Activated CD4-positive, CD25-positive, alpha-beta regulatory T cell treated with anti-CD3 and anti-CD28 coated beads, Interleukin-2, amount 50 U/mL, for 72 hours (primary cell): ENCODE results near the gene UXS1.
"Not testable (repeated sequence)": the region's sequence is repeated elsewhere in the genome, so short reads cannot be mapped to it uniquely, and the experiment has no call there.

ENCODE experiments used
- DNase-seq: peaks from one replicate; pipeline ENCODE4 v3.0.0; 2021

UXS1 gene

DNA sequence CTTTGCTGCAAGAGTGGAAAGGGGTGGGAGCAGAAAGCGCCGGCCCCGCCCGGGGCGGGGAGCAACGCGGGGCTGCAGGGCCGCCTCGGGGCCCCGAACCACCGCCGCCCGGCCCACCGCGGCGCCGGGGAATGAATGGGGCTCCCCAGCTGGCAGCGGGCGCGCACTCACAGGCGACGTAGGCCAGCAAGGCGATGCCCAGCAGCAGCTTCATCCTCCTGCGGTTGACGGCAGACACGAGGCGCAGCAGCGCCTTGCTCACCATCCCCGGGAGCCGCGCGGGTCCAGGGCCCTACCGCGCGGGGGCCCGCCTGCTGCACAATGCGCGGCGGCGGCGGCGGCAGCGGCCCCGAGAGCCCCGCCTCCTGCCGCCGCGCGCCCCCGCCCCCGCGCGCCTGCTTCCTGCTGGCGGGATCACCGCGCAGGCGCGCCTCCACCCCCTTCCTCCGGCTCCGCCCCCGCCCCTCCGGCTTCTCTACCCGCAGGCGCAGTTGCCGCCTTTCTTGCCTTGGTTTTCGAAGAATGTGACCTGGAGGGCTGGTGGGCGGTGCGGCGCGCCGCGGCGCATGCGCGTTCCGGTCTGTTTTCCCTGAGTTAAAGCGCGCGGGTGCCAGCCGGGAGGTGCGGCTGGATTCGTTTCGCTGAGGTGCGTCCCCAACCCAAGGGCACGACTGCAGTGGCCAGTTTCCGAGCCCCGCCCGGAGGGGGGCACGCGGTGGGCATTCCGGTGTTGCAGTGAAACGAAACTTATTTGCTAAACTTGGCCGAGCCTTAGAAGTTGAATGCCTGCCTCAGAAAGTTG lies at the start of gene UXS1:
TSS of gene UXS1 (minus strand) at position 325 of the 802 bp plus-strand sequence. CDS start at position 265, 60 bp downstream.
- DNase-seq = peak; percentile 98

DNA sequence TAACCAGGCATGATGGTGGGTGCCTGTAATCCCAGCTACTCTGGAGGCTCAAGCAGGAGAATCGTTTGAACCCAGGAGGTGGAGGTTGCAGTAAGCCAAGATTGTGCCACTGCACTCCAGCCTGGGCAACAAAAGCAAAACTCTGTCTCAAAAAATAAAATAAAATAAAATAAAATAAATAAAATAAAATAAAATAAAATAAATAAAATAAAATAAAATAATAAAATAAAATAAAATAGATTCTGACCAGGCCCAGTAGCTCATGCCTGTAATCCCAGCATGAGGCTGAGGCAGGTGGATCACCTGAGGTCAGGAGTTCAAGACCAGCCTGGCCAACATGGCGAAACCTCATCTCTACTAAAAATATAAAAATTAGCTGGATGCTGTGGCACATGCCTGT lies 45.4 kb upstream of the UXS1 start:
- not testable (repeated sequence) for DNase-seq

DNA sequence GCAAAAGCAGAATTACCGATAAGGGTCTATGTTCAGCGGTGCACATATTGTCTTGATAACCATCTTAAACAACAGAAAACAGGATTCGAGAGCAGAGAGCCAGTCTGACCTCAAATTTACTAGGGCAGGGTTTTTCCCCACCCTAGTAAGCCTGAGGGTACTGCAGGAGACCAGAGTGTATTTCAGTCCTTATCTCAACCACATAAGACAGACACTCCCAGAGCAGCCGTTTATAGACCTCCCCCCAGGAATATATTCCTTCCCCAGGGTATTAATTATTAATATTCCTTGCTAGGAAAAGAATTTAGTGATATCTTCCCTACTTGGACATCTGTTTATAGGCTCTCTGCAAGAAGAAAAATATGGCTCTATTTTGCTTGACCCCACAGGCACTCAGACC lies 41.3 kb upstream of the UXS1 start:
- DNase-seq = not testable (repeated sequence)

DNA sequence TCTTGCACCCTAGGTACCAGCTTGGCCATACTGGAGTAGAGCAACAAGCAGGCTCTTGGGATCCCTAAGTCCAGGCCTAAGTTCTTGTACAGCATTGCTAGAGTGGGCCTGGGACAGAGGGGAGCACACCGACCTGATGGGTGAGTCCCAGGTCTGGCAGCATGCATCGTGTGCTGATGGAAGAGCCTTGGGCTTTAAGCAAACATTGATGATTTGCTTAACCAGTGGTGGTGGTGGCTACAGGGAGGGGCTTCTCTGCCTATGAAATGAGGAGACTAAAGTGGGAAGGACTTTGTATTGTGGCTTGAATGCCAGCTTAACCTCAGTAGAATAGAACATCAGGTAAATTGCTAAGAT lies 39.2 kb upstream of the UXS1 start:
- DNase-seq = no peak

DNA sequence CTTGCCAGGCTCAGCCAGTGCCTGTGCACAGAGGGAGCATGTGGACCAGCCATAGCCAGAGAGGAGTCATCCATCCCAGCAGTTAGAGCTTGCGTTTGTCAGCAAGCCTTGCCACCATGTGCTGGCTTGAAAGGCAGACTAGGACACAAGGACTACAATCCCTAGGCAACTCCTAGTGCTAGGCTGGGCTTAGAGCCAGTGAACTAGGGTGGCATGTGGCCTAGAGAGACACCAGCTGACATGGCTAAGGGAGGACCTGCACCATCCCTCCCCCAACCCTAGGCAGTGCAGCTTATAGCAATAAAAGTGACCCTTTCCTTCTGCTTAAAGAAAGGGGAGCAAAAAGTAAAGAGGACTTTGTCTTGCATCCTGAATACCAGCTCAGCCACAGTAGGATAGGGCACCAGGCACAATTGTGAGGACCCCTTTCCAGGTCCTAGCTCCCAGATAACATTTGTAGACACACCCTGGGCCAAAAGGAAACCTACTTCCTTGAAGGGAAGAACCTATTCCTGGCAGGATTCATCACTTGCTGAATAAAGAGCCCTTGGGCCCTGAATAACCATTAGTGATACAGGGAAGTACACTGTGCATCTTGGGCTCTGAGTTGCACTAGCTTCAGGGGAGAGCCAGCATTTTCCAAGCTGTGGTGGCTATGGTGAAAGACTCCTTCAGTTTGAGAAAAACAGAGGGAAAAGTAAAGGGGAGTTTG lies 38.7 kb upstream of the UXS1 start:
- DNase-seq = no peak

DNA sequence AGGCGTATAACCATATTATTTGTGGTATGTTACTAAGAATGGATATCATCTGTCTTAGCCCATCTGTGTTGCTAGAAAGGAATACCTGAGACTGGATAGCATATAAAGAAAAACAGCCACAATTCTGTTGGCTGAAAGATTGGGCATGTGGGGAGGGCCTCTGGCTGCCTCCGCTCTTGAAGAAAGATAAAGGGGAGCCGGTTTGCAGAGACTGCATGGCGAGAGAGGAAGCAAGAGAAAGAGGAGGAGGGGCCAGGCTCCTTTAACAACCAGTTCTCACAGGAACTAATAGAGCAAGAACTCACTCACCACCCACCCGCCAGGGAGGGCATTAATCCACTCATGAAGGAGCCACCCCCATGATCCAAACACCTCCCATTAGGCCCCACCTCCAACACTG lies 29.2 kb upstream of the UXS1 start:
- DNase-seq = no peak

DNA sequence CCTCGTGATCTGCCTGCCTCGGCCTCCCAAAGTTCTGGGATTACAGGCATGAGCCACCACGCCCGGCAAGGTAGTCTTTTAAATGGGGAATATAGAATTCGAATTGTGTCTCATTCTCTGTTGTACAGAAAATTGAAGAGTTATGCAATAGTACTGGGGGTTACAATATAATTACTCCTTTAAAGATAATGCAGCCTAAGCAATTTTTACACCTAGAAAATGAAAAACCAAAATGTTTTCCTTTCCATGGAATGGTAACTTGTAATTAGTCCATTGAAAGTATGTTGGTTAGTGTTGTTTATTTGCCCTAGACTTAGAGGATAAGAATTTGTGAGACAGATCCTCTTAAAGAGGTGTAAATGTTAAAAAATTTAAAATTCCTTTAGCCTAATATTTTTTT lies 28.0 kb upstream of the UXS1 start:
- not testable (repeated sequence) for DNase-seq

DNA sequence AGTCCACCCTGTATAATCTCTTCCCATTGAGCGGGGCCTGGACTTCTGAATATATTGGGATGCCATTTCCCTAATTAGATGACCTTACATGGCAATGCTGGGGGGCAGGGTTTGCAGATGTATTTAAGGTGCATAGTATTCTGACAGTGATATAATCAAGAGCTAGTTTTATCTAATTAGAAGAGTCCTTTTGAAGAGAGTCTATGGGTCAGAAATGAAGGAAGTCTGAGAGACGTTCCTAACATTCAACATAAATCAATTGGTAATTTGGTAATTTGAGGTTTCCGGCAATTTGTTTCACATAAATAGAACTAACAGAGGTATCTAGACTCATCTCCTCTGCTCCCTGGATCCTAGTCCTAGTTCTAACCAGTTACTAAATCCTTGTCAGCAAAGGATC lies 25.7 kb upstream of the UXS1 start:
- DNase-seq = no peak

DNA sequence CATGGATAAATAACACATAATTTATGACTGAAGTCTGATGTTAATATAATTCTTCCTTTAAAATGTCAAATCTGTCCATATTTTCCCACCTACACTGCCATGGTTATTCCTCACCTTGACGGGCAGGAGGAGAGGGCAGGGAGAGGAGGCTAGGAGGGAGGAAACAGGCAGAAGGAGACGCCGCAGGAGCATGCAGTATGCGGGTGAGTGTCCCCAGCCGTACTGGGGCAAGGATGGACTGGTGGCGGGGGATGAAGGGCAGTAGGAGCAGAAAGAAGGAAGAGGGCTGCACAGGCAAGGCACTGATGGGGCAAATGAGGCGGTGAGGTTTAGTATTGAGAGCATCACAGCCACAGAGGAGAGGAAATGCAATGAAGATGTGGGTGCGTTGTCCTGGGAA lies 25.1 kb upstream of the UXS1 start:
- not testable (repeated sequence) for DNase-seq

DNA sequence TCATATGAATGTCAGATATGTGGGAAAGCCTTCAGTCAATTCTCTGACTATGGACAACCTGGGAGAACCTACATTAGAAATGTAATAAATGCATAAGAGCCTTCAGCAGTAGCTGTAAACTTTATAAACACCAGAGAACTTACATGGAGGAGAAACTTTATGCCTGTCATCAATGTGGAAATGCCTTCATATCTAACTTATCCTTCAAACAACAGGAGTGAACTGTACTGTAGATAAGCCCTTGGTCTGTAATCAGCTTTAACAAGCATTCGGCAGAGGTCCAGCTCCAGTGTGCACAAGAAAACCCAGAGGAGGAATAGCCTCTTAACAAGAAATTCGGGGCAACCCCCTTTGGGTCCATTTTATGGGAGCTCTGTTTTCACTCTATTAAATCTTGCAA lies 14.8 kb upstream of the UXS1 start:
- DNase-seq = no peak

DNA sequence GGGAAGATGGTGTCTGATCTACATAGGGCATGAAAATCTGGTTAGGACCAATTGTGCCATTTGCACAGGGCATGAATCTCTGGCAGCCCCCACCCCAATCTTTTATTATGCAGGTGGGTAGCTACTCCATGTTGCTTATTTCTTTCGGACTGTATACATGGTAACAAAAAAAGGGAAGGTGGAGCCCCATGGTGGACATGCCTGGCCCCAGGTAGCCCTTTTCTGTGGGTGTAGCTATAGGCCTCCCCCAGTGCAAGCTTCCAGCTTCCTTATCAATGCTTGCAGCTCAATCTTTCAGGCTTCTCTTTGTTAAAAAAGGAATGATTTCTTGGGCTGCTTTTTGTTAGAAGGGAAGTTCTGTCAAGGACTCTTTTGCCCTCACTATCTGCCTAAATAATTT lies 14.3 kb upstream of the UXS1 start:
- no peak for DNase-seq

DNA sequence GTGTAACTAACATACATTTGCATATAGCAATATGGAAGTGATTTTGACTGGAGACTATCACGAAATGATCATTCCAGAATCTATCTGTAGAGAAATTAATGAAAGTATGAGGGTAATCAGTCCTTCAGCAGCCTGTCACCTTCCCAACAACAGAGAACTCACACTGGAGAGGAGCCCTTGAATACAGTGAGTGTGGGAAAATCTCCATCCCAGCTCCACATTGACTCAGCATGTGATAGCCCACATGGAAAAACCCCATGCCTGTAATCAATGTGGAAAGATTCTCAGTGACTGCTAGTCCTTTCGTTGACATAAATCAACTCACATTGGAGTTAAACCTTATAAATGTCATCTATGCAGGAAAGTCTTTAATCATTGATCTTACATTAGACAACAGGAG lies 13.1 kb upstream of the UXS1 start:
- no peak for DNase-seq

DNA sequence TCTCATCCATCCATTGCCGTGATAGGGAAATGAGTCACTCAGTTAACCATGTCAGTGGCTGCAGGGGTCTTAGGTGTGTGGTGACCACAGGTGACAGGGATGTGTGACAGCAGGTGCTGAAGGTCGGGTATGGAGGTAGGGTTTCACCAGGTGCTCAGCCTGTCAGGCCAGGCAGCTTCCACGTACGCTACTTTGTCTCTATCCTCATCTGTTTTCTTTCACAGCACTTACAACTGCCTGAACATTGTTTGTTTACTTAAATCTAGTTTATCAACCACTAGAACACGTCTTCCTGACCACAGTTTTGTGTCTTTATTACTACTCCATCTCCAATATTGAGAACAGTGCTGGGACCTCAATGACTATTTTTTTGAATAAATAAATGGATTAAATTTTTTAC lies 11.4 kb upstream of the UXS1 start:
- DNase-seq = no peak

DNA sequence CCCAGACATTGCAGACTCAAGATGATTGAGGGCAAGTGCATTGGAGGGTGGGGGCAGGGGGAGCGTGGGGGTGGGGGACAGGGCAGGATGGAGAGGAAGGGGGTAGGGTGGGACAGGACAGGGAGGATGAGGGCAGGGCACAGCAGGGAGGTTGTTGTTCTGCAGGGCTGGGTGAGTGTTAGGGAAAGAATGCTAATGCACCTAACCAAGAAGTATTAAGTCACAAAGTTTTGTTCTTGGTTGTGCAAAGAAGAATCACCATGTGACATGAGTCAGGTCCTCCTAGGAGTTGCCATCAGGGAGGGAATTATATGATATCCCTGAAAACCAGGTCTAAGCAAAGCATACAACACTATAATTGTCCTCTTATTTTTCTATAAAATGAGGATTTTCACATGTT lies 10.4 kb upstream of the UXS1 start:
- DNase-seq = not testable (repeated sequence)

DNA sequence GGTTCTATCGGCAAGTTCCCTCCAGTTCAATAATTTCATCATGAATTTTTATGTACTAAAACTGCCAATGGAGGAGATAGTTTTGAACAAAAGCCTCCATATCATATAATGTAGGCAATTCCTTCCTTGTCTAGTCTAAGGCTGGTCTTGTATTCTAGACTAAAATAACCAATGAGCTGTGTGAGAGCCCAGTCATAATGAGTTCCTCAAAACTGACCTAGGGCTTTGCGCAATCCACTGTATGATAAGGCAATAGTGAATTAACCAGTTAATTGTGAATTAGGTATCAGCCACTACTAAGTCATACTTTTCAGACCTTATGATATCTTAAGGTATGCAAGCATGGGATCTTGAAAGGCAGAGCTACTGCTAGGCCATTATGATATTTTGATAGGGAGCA lies 7.6 kb upstream of the UXS1 start:
- DNase-seq = no peak

DNA sequence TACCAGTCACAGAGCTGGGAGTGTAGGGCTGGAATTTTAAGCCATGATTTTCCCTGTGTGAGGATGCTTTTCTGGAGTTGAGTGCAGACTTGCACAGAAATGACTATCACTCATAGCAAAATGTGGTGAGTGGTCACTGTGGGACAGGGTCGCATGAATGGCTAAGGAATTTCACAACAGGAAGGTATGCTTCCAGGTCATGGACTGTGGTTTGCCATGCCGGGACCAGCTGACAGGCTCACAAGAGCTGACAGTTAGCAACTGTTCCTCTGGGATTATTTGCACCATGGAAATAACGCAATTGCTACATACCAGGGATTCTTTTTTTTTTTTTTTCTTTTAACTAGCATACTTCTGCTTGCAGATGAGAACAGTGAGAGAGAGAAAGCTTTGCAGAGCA lies 3.8 kb upstream of the UXS1 start:
- DNase-seq = no peak

DNA sequence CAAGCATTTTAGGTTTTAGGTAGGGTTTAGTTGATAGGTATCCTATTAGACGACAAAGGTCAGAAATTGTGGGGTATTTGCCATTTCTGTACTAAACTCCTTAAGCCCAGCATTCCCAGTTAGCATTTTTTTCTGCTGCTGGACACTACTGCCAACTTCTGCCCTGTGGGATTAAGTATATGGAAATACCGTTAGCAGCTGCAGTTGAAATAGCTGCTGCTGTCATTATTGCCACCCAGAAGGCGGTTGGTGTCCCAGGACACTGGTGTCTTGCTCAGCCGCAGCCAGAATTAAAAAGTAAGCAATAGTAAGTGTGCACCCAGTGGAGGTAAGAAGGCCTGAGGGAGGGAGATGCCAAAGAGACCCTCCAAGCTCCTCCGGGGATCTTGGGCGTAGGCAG lies 1.9 kb upstream of the UXS1 start:
- no peak for DNase-seq

DNA sequence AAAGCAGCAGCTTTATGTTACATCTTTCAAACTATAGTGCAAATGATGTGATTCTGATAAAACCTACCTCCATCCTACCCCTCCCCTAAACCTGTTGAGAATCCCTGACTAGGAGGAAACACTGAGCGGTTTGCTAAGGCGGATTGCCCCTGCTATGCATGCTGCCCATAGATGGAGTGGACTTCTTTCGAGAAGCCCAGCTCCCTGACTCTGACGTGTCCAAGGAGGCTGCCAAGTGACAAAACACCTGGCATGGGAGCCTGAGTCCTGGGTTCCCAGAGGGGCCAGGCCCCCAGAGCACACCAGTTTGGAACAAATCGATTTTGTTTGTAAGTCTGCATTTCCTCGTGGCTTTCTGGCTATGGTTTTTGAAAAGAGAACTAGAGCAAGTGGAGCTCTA lies 1.4 kb upstream of the UXS1 start:
- DNase-seq = no peak

DNA sequence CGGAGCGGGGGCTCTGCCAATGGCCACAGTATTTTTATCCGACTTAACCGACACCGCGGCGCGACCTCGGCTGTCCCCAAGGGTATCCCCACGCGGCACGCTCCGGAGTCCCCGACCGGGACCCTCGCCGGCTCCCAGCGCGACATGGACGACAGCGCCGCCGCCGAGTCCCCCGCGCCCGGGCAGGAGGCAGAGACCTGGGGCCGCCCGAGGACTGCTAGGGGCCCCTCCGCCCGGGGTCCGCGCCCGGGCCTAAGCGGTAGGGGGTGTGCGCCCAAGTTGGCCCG lies 468 bp downstream of the UXS1 start:
- no peak for DNase-seq

DNA sequence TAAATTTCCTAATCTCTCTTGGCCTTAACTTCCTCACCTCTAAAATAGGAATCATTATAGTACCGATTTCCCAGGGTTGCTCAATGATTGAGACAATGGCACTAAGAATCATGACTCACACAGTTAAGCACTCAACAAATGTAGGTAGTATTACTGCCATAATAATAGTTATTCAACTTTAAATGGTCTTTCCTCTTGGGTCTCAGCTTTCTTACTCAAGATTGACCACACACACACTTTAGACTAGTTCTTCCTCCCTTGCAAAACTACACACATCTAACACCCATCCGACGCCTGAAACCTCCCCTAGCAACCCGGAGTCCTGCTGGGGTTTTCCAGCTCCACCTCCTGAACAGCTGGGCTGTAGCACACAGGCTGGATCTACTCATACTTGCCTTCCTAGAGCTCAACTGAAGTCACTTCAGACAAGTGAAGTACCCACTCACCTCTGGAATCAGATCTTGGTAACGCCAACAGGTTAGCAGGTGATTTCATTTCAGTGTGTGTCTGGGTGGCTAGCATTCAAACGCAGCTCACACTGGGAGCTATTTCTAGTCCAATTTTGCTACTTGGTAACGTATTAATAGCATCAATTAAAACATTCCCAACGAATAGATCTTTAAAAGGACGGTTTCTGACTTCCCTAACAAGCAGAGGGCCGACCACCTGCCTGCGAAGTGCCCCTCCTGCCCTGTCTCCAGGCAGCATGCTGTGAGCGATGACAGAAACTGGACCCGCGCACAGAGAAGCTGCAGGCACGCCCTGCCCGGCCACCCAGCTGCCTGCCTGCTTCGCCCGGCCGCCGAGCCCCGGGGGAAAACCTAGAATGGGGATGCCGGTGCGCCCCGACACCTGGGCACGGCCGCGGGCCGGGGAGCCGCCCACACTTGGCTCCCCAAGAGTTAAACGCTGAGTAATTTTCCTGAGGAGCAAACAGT lies 1.1 kb downstream of the UXS1 start:
- peak; percentile 57 for DNase-seq

DNA sequence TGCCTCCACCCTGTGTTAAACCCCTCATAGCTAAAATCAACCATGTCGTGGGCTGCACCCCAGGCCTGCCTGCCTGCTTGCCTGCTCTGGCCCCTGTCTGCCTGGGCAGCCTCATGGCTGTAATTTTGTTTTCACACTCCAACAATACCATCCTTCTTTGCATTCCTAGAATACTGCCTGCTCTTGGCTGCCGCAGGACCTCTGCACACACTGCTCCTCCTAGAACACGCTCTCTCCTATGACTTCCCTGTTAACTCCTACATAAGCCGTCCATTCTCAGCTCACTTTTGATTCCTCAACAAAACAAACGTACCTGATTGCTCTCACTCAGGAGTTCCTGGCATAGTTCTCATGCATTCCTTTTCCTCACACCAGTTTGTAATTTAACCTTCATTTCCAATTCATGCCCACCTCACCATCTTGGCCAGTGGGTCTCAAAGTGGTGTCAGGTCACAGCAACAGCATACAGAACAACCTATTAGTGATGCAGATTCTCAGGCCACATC lies 2.5 kb downstream of the UXS1 start:
- no peak for DNase-seq

DNA sequence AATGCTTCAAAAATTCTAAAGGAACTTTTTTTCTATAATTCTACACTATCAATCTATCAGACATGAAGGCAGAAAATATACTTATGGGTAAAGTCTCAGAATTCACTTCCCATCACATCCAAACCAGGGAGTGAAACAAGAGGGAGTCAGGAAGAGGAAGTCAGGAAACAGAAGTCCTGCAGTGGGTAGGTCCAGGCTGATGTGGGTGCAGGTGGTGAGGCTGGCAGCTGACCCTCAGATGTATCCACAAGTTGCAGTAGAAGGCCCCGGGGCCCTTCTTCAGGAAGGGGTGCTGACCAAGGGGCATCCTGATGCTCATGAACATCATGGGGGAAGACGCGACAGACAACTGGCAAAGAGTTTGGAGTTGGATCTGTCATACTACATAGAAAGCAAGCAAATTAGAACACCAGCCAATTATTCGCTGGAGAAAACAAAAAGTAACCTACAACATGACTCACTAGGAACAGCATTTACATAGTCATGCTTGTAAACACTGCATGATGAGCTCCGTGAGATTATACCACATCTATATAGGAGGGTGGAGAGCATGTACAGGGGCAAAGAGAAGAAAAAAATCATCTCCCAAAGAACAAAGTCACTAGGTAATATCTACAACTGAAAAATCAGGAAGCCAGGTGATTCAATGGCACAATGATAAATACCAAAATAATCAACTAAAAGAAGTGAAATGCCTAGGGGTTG lies 4.2 kb downstream of the UXS1 start:
- DNase-seq = no peak

DNA sequence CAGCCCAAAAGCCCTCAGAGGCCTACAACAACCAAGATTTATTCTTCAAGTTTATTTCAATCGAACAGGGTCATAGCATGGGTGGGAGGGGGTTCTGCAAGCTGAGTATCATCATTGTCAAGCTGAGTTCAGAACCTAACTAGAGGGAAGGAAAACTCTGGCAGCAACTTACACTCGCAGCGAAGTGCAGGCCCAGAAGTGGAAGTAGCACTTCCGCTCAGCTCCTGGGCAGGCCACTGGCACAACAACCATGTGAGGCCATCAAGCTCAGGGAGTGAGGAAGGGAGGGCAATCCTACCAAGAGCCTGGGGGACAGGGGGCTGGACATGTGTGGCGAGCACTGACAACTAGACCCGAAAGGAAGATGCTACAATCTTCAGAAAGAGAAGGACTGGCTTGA lies 4.8 kb downstream of the UXS1 start:
- DNase-seq = no peak
